ENCODE measurements around the gene FAAP100.

The FAAP100 gene

GRCh38 chr17:81576621-81577277 is 24.6 kb upstream of the FAAP100 start:
- no peak for DNase-seq (ENCODE audit: low read depth, low spot score)

GRCh38 chr17:81575836-81576235 is 23.7 kb upstream of the FAAP100 start:
- DNase-seq (ENCODE audit: low read depth, low spot score): no peak

- DNase-seq (ENCODE audit: low read depth, low spot score): no peak
Observed at GRCh38 chr17:81574643-81574956, 22.4 kb upstream of the FAAP100 start.

GRCh38 chr17:81573794-81574642 is 21.9 kb upstream of the FAAP100 start:
- no peak for DNase-seq (ENCODE audit: low read depth, low spot score)

DNA sequence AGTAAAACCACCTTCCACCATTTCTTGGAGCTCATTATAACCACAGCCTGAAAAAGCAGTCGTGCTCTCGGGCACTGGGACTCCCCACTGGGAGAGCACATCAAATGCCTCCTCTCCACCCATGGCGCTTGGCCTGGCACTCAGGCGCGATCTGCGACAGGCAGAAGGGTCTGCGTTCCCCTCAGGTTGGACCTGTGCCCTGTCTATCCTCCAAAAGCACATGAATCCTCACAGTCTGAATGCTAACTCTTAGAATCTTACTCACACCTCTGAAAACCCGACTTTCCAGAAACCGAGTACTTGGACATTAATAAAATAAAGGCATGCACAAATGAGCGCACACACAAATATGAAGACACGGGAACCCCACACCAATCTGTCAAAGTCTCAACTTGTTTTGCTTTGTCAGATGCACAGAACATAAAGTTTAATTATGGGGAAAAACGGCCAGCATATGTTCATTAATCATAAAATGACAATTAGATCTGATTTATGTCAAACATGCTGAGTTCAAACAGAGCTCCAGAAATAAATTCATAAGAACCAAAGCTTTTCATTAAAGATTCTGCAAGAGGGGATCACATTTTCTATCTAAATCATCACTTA is 20.5 kb upstream of the FAAP100 start:
- no peak for DNase-seq (ENCODE audit: low read depth, low spot score)

DNA sequence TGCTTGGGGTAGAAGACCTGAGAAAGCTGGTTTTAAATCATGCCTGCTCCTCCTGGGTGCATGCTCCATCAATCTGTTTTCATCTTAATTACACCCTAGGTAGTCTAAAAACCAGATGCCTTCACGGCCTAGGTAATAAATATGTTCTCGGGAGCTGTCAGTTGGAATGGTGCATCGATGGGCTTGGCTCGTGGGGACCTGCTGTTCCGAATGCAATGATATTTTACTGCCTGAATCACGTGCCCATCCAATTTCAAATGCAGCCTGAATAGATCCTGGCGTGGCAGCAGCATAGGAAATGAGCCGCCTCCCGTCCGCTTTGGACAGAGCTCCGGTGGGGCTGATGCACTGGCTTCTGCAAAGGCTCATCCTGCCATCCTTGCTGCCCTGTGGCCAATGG is 18.8 kb upstream of the FAAP100 start:
- no peak for DNase-seq (ENCODE audit: low read depth, low spot score)

DNA sequence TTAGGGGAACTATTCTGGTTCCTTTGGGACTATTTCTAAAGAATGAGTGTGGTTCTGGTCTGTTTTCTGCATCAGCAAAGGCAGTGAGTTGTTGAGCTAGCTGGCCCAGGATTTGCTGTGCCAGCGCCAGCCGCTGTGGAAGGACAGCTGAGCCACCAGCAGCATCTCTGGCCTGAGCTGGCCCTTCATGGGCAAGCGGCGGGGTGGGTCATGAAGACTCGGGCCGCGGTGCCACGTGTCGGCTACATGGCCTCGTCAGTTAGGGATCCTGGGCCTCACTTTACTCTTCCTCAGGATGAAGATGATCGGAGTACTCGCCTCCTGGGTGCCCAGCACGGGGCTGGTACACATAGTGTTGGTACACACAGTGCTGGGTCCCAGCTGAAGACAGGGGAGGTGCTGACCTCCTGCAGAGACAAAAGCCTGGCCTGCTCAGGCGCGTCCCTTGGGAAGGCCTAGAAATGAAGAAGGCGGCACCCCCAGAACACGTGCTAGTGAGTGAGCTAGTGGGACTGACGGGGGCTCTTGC is 17.9 kb upstream of the FAAP100 start:
- DNase-seq (ENCODE audit: low read depth, low spot score): no peak

DNA sequence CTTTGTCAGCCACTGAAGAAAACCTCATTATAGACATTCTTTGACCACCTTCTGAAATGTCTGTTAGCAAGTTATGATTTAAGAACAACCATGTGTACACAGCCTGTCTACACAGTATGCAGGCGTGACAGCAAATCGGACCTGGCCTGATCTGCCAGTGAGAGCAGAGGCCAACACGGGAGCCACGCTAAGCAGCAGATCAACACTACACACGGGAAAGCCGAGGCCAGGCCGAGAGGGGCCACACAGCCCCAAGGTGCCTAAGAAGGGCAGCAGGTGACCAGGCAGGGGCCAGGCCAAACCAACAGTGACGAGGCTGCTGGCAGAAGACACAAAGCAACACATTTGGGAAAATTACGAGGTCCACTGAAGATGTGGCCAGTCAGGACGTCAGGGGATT is 16.3 kb upstream of the FAAP100 start:
- no peak for DNase-seq (ENCODE audit: low read depth, low spot score)

GRCh38 chr17:81567191-81567590 is 15.0 kb upstream of the FAAP100 start:
- no peak for DNase-seq (ENCODE audit: low read depth, low spot score)

DNA sequence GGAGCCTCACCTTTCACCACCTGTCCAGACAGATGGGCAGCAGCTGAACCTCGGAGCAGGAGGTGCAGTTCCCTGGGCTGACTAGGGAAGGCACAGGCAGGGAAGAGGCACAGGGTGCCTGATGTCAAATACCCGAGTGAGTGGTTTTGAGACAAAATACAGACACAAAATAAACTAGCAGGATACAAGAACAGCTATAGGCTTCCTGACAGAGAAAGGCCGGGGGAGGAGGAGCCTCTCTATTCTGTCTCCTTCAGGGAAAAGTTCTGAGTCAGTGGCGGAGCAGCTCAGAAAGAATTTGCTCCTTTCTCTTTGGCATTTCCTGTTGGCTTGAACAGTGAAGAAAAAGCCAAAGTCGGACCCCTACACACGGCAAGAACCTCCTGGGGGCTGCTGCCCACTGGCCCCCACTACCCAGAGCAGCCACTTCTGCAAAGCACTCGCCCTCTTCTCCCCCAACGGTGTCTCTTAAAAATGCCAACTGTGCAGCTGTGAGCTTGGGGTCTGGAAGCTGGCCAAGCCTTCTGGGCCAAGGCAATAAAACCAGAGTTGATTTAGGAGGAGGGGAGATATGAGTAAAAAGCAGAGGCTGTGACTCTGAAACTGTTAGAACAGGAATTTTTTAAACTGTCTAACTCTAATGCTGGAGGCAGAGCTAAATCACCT is 14.4 kb upstream of the FAAP100 start:
- DNase-seq (ENCODE audit: low read depth, low spot score): no peak

GRCh38 chr17:81565231-81565630 is 13.1 kb upstream of the FAAP100 start:
- DNase-seq (ENCODE audit: low read depth, low spot score): no peak

- DNase-seq (ENCODE audit: low read depth, low spot score): no peak
Observed at GRCh38 chr17:81564778-81565177, 12.6 kb upstream of the FAAP100 start.

DNA sequence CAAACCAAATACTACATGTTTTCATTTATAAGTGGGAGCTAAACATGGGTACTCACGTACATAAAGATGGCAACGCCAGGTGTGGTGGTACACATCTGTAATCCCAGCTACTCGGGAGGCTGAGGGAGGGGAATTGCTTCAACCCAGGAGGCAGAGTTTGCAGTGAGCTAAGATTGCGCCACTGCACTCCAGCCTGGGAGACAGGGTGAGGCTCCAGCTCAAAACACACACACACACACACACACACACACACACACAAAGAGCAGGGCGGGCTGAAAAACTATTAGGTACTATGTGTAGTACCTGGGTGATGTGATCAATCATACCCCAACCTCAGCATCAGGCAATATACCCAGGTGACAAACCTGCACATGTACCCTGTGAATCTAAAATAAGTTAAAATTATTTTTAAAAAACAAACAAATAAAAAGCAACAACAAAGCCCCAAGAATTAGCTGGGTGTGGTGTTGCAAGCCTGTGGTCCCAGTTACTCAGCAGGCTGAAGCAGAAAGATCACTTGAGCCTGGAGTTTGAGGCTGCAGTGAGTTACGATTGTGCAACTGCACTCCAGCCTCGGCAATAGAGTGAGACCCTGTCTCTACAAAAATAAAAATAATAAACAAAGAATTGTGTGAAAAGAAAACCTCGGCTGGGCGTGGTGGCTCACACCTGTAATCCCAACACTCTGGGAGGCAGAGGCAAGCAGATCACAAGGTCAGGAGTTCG is 11.9 kb upstream of the FAAP100 start:
- DNase-seq (ENCODE audit: low read depth, low spot score): no peak

GRCh38 chr17:81561494-81561885 is 9.3 kb upstream of the FAAP100 start:
- no peak for DNase-seq (ENCODE audit: low read depth, low spot score)

DNA sequence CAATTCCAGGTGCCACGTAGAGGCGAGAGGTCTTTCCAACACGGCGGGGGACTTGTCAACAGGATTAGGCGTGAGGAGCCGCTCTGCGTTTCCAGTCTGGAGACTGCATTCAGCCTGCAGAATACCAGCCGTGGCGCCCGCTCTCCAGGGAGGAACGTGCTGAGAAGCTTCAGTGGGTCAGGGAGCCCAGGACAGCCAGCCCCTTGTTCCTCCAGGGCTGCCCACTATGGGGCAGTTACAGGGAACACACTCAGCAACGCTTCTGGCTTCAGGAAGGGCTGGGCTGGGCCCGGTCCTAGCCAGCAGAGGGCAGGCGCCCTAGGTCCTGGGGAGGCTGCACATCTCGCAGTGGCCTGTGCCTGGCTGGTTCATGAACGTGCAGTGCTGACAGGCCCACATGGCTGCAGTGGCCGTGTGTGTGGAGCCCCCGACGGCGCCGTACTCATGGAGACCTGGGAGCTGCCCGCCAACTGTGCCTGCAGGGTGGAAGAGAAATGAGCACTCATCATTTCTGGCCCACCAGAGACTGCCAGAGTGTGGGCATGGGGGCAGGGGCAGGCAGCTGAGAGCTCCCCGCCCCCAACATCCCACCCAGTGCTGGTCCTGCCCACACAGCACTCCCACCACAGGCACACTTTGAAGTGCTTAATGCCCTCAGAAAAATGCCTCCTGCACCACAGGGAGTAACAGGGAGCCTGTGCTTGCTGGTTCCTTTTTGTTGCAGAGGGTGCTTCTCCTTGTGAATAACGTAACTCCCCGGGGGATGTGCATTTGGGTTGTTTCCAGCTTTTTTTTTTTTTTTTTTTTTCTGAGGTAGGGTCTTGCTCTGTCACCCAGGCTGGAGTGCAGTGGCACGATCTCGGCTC is 7.0 kb upstream of the FAAP100 start:
- DNase-seq (ENCODE audit: low read depth, low spot score): no peak

- no peak for DNase-seq (ENCODE audit: low read depth, low spot score)
Observed at GRCh38 chr17:81558115-81558468, 5.9 kb upstream of the FAAP100 start.

DNA sequence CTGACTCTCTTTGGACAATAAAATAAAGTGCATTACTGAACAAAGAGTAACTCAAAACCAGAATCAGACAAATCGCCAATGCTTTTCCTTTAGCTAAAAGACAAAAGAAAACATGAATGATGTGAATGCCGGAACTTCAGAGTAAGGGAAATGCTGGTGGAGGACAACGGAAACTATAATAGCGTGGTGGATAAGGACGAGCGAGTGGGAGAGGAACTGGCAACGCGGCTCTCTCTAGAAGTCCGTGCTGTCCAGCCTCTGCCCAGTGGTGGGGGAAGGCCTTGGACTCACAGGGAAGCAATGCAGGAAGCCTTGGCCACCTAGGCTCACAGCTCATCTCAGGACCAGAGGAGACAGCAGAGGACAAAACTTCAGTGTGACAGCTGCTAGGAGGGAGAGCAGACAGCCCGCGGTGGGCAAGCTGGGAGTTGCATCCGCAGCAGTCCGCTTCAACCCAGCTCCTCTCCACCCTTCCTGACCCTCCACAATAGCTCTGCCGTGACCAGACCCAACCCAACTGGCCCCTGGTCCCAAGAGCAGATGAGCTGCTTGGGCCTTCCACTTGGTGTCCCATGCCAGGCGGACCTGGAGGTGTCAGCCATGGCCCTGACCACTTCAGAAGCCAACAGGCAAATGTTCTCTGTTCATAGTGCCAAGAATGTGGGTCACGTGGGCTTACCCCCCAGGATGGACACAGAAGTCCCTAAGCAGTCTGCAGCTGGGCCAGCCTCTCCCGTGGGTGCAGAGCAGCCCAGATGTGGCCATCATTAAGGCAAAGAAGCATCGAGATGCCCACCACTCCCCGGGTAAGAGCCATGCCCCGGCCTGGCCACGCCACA is 5.3 kb upstream of the FAAP100 start:
- DNase-seq (ENCODE audit: low read depth, low spot score): no peak

- DNase-seq (ENCODE audit: low read depth, low spot score): no peak
Observed at GRCh38 chr17:81556863-81557262, 4.7 kb upstream of the FAAP100 start.

- no peak for DNase-seq (ENCODE audit: low read depth, low spot score)
Observed at GRCh38 chr17:81556175-81556691, 4.1 kb upstream of the FAAP100 start.

Data from activated CD4-positive, CD25-positive, alpha-beta regulatory T cell treated with anti-CD3 and anti-CD28 coated beads, Interleukin-2, amount 50 U/mL, for 16 hours (primary cell).